GM19043 (cell line): ENCODE measurements around the gene ZC3H7A.

Experiments
- ATAC-seq: cut with Tn5 transposase; IDR thresholded peaks from one replicate; pipeline ENCODE4 v1.9.1; 2021; ENCODE audit warnings: low read depth; ENCODE audit not compliant: unreplicated experiment

The ZC3H7A gene

DNA sequence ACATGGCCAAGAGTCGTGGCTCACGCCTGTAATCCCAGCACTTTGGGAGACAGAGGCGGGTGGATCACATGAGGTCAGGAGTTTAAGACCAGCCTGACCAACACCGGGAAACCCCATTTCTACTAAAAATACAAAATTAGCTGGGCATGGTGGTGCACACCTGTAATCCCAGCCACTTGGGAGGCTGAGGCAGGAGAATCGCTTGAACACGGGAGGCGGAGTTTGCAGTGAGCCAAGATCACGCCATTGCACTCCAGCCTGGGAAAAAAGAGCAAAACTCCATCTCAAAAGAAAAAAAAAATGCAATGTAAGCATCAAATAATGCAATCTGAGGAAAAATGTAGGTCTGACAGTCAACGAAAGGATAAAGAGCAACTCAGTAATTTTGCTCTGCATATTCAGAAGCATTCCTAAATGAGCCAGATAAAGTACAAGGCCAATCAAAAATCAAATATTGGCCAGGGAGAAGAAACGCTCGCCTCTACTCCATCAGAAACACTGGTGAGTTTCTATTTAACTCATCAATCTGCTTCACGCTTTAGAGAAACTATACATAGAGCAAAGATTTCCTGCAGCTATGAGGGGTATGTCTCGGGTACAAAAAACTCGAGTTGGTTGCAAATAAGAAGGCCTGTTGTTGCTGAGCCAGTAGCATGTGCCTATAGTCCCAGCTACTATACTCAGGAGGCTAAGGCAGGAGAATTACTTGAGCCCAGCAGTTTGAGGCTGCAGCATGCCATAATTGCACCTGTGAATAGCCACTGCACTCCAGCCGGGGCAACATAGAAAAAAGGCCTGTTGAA, 58.1 kb downstream of the ZC3H7A start:
- ATAC-seq: no peak

DNA sequence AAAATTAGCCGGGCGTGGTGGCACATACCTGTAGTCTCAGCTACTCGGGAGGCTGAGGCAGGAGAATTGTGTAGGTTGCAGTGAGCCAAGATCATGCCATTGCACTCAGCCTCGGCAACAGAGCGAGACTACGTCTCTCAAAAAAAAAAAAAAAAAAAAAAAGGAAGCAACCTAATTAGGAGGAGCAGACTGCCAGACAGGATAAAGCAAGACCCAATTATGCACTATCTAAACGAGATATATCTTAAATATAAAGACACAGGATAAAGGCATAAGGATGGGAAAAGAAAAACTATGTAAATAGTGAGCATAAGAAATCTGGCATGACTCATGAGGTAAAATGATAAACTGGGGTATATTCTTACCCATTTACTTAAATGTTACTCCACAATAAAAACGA, 59.3 kb downstream of the ZC3H7A start:
- ATAC-seq: no peak

- ATAC-seq: no peak
These were observed 60.2 kb downstream of the ZC3H7A start for GRCh38 chr16:11736903-11737302.

- ATAC-seq: no peak
These were observed 61.3 kb downstream of the ZC3H7A start for GRCh38 chr16:11735787-11736186.

GRCh38 chr16:11734653-11735043, 62.4 kb downstream of the ZC3H7A start:
- ATAC-seq: no peak

GRCh38 chr16:11734025-11734652, 62.9 kb downstream of the ZC3H7A start:
- ATAC-seq: no peak

DNA sequence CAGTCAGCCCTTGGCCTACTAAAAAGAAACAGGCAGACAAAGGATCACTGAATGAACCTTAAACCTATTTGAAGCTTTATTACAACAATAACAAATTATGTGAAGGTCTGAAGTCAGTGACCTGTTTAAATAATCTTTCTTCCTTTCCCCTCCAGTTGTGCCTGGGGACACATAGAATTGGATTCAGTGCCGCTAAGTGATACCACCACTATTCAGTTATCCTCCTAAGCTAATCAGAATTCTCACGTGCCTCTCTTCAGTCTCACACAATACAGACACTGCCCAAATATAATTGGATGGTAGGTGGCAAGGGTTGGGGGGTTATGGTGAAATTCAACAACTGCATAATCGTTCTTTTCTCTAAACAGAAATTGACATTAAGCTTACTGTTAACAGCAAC, 65.8 kb downstream of the ZC3H7A start:
- ATAC-seq: no peak

GRCh38 chr16:11729787-11730186, 67.3 kb downstream of the ZC3H7A start:
- ATAC-seq: no peak

DNA sequence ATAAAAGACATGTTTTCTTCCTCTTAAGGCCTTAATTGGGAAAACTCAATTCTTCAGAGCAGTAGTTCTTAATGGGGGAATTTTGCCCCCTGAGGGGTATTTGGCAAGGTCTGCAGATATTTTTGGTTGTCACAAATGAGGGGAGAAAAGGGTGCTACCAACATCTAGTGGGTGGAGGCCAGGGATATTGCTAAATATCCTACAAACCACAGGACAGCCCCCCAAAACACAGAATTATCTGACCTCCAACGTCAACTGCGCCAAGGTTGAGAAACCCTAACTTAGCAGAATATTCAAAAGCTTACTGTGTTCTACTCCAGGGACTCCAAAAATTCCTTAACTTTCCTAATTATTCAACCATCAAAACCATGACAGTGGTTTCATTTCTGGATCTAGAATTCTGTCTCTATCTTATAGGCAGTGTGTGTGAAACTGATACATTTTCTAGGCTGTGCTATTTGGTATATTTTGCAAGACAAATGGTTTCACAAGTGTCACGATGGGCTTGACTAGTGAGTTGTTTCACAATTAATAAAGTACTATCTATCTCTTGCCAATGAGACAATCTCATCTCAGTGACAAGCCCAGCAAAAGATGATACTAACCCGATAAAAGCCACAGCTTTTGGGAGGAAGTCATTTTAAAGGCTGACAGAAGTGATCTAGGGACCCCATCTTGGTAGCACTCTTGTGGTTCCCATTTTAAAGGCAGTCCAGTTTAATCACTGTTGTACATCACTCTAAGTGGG, 69.1 kb downstream of the ZC3H7A start:
- ATAC-seq: no peak

DNA sequence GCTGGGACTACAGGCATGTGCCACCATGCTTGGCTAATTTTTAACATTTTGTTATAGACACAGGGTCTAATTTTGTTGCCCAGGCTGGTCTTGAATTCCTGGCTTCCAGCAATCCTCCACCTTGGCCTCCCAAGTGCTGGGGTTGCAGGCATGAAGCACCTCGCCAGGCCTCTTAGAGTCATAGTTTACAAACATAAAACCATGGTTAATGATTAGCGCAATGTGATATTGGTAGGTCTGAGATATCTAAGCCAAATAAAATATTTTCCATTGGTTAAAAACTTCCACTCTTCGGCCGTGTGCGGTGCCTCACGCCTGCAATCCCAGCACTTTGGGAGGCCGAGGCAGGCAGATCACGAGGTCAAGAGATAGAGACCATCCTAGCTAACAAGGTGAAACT, 71.0 kb downstream of the ZC3H7A start:
- no peak for ATAC-seq

DNA sequence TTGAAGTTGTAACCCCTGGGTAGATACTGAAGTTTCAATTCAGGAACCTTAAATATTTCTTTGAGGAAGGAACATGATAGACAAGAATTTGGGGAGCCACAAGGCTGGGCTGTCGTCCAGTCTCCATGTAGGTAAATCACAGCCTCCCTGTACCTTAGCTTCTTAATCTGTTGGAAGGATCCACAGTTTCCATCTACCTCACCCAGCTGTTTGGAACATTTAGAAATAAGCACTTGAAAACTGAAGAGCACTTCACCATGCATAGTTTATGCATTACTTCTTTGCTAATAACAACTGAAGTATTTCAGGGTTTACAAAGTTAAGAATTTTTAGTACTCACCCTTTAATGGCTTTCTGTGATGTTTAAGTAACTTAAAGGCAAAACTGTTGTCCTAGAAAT, 71.6 kb downstream of the ZC3H7A start:
- no peak for ATAC-seq

- no peak for ATAC-seq
These were observed 74.6 kb downstream of the ZC3H7A start for GRCh38 chr16:11722468-11722808.

- ATAC-seq: no peak
These were observed 75.1 kb downstream of the ZC3H7A start for GRCh38 chr16:11721781-11722467.

DNA sequence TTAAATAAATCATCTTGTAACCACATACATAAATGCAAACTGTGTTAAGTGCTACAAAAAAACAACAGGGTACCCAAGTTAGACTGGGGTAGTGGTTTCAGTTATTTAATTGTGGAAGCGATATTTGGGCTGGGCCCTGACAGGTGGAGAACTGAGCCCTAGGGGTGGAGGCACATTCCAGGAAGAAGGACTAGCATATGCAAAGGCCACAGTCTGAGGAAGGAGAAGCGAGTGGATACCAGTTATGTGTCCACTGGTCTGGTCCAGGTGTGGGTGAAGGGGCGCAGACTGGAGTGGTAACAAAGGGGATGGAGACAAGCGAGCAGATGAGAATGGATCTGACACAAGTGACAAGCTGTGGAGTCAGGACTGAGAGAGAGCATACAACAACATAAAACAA, 77.3 kb downstream of the ZC3H7A start:
- no peak for ATAC-seq

DNA sequence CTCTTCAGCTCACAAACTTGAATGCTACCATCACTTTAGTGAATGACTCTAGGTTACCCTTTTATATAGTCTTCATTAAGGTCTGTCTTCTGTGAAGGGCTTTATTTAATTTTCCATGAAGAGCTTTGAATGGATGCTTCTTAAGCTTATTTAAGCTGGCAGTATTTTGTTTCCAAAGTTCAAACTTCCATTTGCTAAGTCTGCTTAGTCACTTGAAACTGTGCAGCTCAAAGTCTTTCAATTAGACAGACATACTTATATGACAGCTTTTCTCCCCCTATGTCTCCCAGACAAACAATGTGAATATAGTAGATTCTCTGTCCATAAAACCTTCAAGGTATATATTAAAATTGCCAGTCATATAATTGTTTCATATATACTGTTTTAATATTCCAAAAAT, 77.9 kb downstream of the ZC3H7A start:
- no peak for ATAC-seq

- ATAC-seq: no peak
These were observed 79.2 kb downstream of the ZC3H7A start for GRCh38 chr16:11717811-11718210.

- no peak for ATAC-seq
These were observed 80.7 kb downstream of the ZC3H7A start for GRCh38 chr16:11716336-11716735.

GRCh38 chr16:11715246-11715947, 81.7 kb downstream of the ZC3H7A start:
- ATAC-seq: no peak

DNA sequence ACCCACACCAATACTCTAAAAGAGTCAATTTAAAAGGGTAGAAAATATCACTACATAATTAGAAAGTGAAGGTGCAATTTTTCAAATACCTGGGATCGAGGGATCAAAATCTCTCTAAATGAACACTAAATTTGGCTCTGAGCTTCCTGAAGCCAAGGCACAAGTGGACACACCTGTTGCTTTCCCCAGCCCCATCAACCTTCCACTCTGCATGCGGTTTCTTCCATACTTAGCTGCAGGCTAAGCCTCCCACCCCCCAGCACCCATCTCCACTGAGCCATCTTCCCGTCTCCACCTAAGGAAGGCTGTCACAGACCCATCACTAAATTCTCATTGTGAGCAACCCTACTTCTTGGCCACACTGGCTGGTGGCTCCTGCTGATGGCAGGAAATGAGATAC, 84.9 kb downstream of the ZC3H7A start:
- no peak for ATAC-seq

GRCh38 chr16:11711662-11712061, 85.4 kb downstream of the ZC3H7A start:
- no peak for ATAC-seq

DNA sequence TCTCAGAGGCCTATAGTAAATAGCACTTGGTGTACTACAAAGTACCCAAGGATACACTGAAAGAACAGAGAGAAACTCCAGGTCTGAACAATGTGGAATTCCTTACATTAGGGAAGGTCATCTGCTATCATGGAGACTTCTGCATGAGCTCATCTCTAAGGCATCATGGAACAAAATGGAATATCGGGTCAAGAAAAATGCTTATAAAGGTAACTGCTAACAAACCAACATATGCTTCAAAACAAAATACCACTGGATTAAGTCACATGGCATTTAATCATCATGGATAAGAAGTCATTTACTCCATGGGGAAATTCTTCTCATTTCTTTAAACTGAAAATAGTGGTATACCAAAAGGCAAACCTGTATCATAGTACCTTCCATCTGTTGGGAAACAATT, 88.6 kb downstream of the ZC3H7A start:
- ATAC-seq: no peak
